ENCODE results near the gene JPH3.

Gene JPH3

DNA sequence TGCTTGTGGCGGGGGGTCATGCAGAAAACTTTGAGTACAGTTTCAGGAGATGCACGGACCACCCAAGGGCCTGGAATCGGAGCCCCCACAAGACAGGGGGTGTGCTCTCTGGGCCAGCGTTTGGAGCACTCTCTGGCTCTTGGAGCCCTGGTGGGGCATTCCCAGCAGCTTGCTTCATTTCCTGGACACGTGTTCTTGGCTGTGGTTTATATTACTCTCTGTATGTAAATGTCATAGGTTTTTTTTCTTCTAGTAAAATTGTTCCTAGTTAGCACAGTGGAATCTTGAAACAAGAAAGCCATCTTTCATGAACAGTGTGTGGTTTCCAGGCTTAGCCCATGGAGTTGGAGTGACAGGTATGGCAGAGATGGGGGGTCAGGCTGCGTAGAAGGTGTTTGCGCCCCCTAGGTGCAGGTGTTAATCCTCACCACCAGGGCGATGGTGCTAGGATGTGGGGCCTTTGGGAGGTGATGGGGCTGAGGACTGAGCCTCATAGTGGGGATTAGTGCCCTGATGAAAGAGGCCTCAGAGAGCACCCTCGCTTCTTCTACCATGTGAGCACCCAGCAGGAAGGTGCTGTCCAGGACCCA lies 79.8 kb downstream of the JPH3 start:
- H3K4me3 ChIP-seq (ENCODE audit: low read depth, low read length), result no peak overlapping the region

GRCh38 chr16:87682852-87683399 lies 80.6 kb downstream of the JPH3 start:
- H3K4me3 ChIP-seq (ENCODE audit: low read depth, low read length), result no peak overlapping the region
- TF ChIP-seq, protein P1, sequence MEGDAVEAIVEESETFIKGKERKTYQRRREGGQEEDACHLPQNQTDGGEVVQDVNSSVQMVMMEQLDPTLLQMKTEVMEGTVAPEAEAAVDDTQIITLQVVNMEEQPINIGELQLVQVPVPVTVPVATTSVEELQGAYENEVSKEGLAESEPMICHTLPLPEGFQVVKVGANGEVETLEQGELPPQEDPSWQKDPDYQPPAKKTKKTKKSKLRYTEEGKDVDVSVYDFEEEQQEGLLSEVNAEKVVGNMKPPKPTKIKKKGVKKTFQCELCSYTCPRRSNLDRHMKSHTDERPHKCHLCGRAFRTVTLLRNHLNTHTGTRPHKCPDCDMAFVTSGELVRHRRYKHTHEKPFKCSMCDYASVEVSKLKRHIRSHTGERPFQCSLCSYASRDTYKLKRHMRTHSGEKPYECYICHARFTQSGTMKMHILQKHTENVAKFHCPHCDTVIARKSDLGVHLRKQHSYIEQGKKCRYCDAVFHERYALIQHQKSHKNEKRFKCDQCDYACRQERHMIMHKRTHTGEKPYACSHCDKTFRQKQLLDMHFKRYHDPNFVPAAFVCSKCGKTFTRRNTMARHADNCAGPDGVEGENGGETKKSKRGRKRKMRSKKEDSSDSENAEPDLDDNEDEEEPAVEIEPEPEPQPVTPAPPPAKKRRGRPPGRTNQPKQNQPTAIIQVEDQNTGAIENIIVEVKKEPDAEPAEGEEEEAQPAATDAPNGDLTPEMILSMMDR (IDR thresholded peaks at IDR 0.05; ENCODE audit: low read depth, low read length), result no peak

More for the DNA sequence above, 79.8 kb downstream of the JPH3 start:
- TF ChIP-seq, protein P1 (IDR thresholded peaks at IDR 0.05; ENCODE audit: low read depth, low read length), result peak; percentile 42; the same call in 1 of the 2 replicates

DNA sequence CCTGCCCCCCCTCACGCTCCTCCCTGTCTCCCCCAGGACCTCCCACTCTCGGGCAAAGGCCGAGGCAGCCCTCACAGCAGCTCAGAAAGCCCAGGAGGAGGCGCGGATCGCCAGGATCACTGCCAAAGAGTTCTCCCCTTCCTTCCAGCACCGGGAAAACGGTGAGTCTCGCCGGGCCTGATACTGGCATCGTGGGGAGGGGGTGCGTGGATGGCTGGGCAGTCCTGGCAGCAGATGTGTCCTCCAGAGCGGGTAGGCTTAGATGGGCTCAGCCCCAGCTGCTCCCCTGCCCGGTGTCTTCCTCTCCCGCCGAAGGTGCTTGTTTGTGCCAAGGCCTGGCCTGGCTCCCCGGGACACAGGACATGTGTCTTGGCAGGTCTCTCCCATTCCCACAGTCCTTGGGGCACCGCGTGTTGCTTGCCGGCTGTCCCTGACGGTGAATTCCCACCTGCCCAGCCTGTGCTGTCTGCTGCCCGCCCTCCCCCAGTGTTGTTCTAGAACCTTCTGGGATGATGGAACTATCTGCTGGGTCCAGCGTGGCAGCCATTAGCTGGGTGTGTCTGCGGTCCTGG lies 81.9 kb downstream of the JPH3 start:
- TF ChIP-seq, protein P1 (IDR thresholded peaks at IDR 0.05; ENCODE audit: low read depth, low read length), result no peak

GRCh38 chr16:87684711-87685404 lies 82.5 kb downstream of the JPH3 start:
- no peak overlapping the region for H3K4me3 ChIP-seq (ENCODE audit: low read depth, low read length)
- TF ChIP-seq, protein P1 (IDR thresholded peaks at IDR 0.05; ENCODE audit: low read depth, low read length), result no peak

More for the DNA sequence above, 81.9 kb downstream of the JPH3 start:
- no peak overlapping the region for H3K4me3 ChIP-seq (ENCODE audit: low read depth, low read length)

- TF ChIP-seq, protein P1 (IDR thresholded peaks at IDR 0.05; ENCODE audit: low read depth, low read length), result no peak
- no peak overlapping the region for H3K4me3 ChIP-seq (ENCODE audit: low read depth, low read length)
Measured at GRCh38 chr16:87685405-87685755, 83.1 kb downstream of the JPH3 start.

GRCh38 chr16:87685766-87686165 lies 83.5 kb downstream of the JPH3 start:
- TF ChIP-seq, protein P1 (IDR thresholded peaks at IDR 0.05; ENCODE audit: low read depth, low read length), result no peak
- no peak overlapping the region for H3K4me3 ChIP-seq (ENCODE audit: low read depth, low read length)

- H3K4me3 ChIP-seq (ENCODE audit: low read depth, low read length), result no peak overlapping the region
- TF ChIP-seq, protein P1 (IDR thresholded peaks at IDR 0.05; ENCODE audit: low read depth, low read length), result no peak
Measured at GRCh38 chr16:87686697-87687096, 84.4 kb downstream of the JPH3 start.
